Femur (tissue), 1 donor: ENCODE measurements around the gene FAM227B.
"Not testable (repeated sequence)": the region's sequence is repeated elsewhere in the genome, so short reads cannot be mapped to it uniquely, and the experiment has no call there.

ENCODE experiments used
- DNase-seq: peaks from one replicate; pipeline ENCODE4 v3.0.0-alpha.2; 2017

FAM227B gene

DNA sequence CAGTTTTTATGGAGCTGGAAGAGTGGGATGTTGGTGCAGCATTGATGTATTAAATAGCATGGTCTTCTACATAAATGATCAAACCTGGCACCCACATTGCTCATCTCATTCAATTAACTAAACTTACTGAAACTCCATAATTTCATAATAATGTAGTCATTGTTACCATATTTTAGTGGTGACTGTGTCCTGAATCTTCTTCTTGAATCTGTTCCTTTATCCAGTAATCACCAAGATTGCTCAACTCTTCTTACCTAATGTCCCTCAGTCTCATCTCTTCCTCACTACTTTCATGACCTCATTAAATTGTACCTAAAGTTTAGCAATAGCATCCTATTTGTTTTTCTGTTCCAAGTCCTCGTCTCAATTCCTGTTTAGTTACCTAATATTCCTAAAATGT lies 127.8 kb downstream of the FAM227B start:
- no peak for DNase-seq

DNA sequence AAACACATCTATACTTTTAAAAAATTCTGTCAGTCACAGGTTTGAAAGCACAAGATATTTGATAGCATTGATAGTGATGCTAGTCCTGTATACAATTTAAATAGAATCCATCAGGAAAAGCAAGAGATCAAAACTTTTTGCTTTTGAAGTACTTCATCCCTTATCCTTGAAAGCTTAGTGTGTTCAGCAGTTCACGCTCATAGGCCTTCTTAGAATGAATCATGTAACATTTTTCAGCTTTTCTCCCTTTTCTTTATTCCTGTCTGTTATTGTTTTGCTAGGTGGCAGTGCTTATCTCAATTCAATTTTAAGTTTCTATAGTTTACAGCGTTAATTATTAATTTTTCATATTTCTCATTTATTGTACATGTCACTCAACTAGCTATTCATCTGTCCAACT lies 128.5 kb downstream of the FAM227B start:
- DNase-seq = no peak

- no peak for DNase-seq
Measured at GRCh38 chr15:49490966-49491365, 129.7 kb downstream of the FAM227B start.

- DNase-seq = peak; percentile 25
Measured at GRCh38 chr15:49485401-49485800, 135.2 kb downstream of the FAM227B start.

DNA sequence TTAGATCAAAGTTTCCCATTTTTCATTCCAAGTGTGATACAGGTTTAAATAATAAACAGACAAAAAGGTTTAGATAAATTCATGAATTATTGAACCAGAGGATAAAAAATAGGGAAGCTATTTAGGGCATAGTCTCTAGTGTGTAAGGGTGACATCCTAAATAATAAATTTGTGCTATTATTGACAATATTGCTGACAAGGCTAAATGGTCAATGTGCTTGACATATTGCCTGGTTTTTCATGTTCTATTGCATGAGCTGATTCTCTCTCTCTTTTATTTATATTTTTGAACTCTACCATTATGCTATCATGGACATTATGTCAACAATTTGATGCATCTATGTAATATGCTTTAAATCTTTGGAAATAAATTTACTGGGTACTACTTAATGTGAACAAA lies 141.6 kb downstream of the FAM227B start:
- not testable (repeated sequence) for DNase-seq

DNA sequence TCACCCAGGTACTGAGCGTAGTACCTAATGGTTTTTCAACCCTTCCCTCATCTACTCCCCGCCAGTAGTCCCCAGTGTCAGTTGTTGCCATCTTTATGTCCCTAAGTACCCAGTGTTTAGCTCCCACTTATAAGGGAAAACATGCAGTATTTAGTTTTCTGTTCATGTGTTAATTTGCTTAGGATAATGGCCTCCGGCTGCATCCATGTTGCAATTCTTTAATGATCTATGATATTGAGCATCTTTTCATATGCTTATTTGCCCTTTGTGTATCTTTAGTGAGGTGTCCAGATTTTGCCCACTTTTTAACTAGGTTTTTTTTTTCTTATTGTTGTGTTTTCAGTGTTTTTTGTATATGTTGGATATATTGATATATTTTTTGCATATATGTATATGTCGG lies 142.6 kb downstream of the FAM227B start:
- not testable (repeated sequence) for DNase-seq

- DNase-seq = no peak
Measured at GRCh38 chr15:49473031-49473430, 147.6 kb downstream of the FAM227B start.

DNA sequence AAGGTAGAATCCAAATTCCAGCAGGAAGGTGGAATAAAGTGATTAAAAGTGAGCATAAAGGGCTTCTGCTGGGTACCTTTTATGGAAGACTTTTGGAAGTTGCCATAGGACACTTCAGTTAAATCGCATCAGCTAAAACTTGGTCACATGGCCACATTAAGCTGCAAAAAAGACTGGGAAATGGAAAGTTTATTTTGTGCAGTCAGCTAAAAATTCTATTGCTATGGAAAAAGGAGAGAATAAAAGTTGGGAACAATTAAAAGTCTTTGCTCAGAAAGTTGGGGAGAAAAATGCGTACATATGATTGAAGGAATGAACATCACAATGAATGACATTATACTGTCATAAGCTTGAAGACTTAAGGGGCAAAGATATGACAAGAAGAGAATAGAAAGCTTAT lies 148.3 kb downstream of the FAM227B start:
- DNase-seq = no peak

DNA sequence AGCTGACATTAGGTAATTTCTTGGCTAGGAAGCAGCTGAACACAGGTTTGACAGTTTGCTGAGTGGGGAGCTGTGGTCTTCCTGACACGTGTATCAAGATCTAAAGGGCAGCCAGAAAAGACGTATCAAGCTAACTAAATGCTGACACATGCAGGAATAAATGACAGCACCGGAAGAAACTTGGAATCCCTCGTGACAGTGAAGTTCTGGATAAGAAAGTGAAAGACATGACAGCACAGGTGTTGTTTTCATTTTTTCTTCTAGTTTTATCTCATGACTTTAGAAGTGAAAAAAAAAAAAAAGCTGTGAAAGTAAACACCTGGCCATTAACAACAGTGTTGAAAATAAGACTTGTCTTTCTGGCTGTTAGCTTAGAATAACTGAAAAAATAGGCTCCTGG lies 148.9 kb downstream of the FAM227B start:
- no peak for DNase-seq

DNA sequence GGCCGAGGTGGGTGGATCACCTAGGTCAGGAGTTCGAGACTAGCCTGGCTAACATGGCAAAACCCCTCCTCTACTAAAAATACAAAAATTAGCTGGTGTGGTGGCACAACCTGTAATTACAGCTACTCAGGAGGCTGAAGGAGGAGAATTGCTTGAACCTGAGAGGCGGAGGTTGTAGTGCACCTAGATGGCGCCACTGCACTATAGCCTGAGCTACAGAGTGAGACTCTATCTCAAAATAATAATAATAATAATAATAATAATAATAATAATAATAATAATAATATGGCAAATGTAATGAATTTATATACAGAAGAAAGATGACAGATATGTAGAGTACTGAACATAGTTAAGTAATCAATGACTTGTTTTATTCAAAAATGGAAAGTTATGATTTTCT lies 149.4 kb downstream of the FAM227B start:
- not testable (repeated sequence) for DNase-seq

GRCh38 chr15:49468481-49468839 lies 152.2 kb downstream of the FAM227B start:
- DNase-seq = no peak

DNA sequence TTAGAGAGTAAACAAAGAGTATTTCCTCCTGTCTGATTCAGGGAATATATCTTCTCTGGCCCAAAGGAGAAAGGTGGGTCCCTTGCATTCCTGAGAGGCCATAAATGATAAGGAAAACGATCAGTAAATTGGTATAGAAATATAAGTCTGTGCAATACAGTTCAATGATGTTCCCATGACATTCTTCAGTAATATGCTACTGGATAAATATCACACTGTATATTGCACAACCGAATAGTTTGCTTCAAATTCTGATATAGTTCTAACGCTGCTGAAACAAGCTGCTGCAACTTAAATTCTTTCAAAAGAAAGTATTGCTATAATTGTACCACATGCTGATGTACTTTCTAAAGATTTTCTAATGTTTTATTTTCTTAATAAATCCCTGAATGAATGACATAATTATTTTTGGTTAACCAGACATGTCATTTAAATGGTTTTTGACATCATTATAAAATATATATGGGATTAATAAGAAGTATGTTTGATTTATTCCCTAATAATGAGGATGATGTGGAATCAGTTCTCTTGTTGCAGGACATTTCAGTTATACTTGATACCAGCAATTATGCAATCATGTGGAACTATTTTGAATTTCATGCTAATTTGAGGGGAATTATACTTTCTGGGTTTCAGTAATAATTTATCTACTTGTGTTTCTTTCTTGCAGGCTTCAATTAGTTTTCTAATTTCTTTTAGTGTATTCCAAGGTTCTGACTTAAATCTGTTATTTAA lies 152.7 kb downstream of the FAM227B start:
- DNase-seq = no peak

- no peak for DNase-seq
Measured at GRCh38 chr15:49466119-49466518, 154.5 kb downstream of the FAM227B start.

GRCh38 chr15:49464522-49464921 lies 156.1 kb downstream of the FAM227B start:
- no peak for DNase-seq

DNA sequence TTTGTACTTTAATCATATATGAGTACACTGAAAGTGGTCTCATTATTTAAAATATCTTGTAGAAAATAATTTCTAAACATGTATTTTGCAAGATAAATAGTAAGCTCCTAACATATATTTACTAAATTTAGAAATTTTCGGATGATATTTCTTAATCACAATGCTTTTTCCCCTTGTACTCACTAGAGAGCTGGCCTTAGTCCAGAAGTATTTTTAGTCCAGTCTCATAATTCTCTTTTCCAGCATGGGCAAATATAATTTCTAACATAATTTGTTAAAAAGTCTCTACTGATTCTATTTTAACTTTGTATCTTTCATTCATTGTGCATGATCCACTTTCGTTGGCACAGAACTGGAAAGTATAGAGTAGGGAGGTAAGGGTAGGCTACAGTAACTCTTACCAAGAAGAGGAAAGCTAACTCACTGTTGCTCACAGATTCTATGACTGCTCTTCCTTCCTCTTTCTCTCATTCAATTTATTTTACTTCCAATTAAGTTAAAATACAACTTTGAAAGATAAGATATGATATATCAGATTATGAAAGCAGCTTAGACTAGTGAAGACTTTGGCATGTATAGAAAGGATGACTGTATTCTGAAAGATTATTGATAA lies 158.3 kb downstream of the FAM227B start:
- DNase-seq = no peak

DNA sequence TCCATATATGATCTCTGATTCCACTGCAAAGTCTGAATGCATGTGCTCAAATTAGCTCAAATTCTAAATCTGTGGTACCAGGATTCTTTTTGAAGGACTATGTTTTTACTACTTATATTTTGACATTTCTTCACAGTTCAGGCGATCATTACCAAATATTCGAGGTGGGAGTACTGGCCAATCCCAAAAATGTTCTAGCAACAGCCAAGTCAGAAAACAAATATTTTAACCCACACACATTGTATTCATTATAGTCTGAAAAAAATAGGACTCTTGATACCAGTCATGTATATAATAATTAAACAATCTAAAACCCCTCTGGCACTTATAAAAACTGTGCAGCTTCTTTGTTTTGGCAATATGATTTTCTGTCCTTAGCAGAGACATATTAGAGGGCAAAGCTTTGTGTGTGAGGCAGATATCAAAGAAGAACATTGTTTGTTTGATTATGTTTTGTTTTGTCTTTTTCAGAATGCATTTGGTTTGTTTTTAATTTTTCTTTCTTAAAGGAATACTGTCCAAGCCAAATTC lies 160.1 kb downstream of the FAM227B start:
- DNase-seq = no peak

- no peak for DNase-seq
Measured at GRCh38 chr15:49458145-49458544, 162.5 kb downstream of the FAM227B start.

DNA sequence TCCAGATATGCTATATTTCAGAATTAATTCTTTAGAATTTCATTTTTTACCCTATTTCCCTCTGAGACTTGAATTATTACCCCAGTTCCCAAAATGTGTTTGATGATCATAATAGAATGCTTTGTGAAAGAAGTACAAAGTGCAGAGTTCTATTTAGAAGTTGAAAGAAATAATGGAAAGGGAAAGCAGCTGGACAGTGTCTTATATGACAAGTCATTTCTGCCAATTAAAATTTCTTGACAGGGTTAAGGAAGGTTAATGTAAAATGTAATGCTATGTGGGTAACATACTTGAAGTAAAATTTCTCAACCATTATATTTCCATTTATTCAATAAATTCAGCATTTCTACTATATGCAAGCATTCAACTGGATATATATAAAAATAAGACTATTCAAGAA lies 164.5 kb downstream of the FAM227B start:
- DNase-seq = no peak

GRCh38 chr15:49452595-49452994 lies 168.0 kb downstream of the FAM227B start:
- no peak for DNase-seq

- DNase-seq = no peak
Measured at GRCh38 chr15:49441816-49442215, 178.8 kb downstream of the FAM227B start.

DNA sequence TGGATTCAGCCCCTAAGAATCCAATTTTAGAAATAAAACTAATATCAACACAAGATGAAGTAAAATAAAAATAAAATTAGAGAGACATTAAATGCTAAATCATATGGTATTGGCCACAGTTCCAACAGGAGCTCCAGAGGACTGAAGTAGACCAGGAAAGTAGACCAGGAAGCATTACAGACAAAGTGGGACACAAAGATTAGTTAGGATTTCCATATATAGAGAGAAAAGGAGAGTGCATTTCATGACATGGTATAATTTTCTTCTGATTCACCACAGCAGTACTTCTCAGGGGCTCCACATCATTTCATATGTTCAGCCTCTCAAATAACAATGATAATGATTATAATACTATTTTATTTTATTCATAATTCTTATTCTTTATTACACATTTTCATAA lies 179.3 kb downstream of the FAM227B start:
- no peak for DNase-seq

GRCh38 chr15:49439678-49440395 lies 180.8 kb downstream of the FAM227B start:
- no peak for DNase-seq

DNA sequence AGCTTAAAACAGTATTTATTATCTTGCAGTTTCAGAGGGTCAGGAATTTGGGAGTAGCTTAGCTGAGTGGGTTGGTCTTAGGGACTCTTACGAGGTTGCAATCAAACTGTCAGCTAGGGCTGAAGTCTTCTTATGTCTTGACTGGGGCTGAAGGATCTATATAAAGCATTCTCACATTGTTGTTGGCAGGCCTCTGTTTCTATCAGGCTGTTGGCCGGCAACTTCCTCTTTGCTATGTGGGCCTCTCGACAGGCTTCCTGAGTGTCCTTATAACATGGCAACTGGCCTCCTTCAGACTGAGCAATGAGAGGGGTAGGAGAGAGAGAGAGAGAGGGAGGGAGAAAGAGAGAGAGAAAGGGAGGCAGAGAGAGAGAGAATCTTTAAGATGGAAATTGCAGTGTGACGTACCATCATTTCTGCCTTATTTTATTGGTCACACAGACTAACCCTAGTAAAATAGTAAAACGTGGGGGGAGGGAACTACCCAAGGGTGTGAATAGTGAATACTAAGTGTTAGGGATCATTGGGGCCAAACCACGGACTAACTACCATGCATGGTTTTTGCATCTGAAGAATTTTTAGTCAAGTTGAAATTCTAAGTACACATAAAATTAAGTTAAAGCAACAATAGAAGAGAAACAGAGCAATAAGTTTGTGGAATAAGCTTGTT lies 181.5 kb downstream of the FAM227B start:
- DNase-seq = peak; percentile 51
